KMS-11 (cell line): ENCODE measurements around the gene RAB40AL.
A peak's percentile ranks its signal among the peaks of the same experiment; 100 is the strongest.

Experiments
- H2AFZ ChIP-seq: fragments of 200-600 bp; sonication (generic); 2 replicates; pipeline ENCODE4 v1.6.1; 2016; ENCODE audit warnings: antibody characterized with exemption, mixed run types, low read depth
- H3K27ac ChIP-seq: fragments of 200-600 bp; sonication (generic); 2 replicates; pipeline ENCODE4 v1.6.1; 2016; ENCODE audit warnings: mild to moderate bottlenecking, mixed run types
- H3K27me3 ChIP-seq: fragments of 200-600 bp; sonication (generic); 2 replicates; pipeline ENCODE4 v1.6.1; 2017; ENCODE audit warnings: mild to moderate bottlenecking, low read depth, mixed run types, moderate library complexity; ENCODE audit not compliant: insufficient read depth
- H3K36me3 ChIP-seq: fragments of 200-600 bp; sonication (generic); 2 replicates; pipeline ENCODE4 v1.6.1; 2017; ENCODE audit warnings: mild to moderate bottlenecking, mixed run types; ENCODE audit not compliant: insufficient read depth
- H3K4me1 ChIP-seq: fragments of 200-600 bp; sonication (generic); 2 replicates; pipeline ENCODE4 v1.6.1; 2016; ENCODE audit warnings: mild to moderate bottlenecking, low read depth, mixed run types; ENCODE audit not compliant: poor library complexity, severe bottlenecking
- H3K4me2 ChIP-seq: fragments of 200-600 bp; sonication (generic); 2 replicates; pipeline ENCODE4 v1.7.0; 2016; ENCODE audit warnings: mild to moderate bottlenecking, mixed run types
- H3K4me3 ChIP-seq: fragments of 200-600 bp; sonication (generic); IDR thresholded peaks from 2 replicates; pipeline ENCODE4 v1.6.1; 2017; ENCODE audit warnings: low read depth, low read length, mixed read lengths; ENCODE audit not compliant: insufficient read depth
- H3K79me2 ChIP-seq: fragments of 200-600 bp; sonication (generic); 2 replicates; pipeline ENCODE4 v1.6.1; 2016; ENCODE audit warnings: low read depth, mixed run types; ENCODE audit not compliant: insufficient read depth
- H3K9ac ChIP-seq: fragments of 200-600 bp; sonication (generic); 2 replicates; pipeline ENCODE4 v1.6.1; 2016; ENCODE audit warnings: mild to moderate bottlenecking, mixed run types
- H4K20me1 ChIP-seq: fragments of 200-600 bp; sonication (generic); 2 replicates; pipeline ENCODE4 v1.6.1; 2016; ENCODE audit warnings: mild to moderate bottlenecking, mixed run types; ENCODE audit not compliant: insufficient read depth
- TF ChIP-seq, protein P1 (sequence below): fragments of 200-600 bp; sonication (generic); conservative IDR thresholded peaks from 2 replicates; pipeline ENCODE4 v1.6.1; 2017; ENCODE audit warnings: low read depth, mild to moderate bottlenecking, antibody characterized with exemption, low read length, moderate library complexity, mixed read lengths

The RAB40AL gene

DNA sequence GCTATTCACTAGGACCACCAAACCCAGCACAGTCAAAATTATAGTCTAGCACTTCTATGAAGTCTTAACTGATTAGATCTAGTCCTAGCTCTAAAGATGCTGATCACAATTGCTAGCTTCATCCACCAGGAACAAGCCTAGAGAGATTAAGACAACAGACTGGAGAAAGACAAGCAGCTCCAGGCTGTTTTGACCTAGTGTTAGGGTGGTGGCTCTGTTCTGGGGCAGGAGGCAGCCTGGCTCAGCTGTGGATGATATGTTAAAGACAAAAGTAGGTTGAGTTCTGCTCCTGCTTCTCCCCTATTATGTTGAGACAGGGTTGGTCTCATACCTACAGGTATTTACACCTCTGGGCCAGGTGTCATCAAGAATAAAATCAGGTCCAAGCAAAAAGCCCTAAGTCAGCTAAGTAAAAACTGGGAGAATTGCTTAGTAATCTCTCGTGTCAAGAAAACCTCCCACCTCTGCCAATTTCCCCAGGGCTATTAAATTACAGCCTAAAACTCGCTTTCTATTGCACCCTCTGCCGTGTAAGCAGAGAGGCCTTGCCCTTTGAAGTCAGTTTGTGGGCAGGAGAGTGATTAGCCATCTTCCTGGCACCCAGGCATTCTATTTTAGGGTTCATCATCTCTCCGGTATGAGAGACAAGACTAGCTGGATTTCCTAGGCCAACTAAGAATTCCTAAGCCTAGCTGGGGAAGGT, 39.9 kb downstream of the RAB40AL start:
- H3K36me3 ChIP-seq, result no peaks in the 10 kb centered on the region
- no peaks in the 10 kb centered on the region for H3K27me3 ChIP-seq
- H3K4me1 ChIP-seq, result peaks cover 12% of the 10 kb centered on the region
- H3K4me2 ChIP-seq, result peak overlapping the region; percentile 13; the same call in 1 of the 2 replicates
- no peaks in the 10 kb centered on the region for H3K79me2 ChIP-seq
- H3K4me3 ChIP-seq, result no peak overlapping the region
- H3K27ac ChIP-seq, result no peak overlapping the region; the same call in 1 of the 2 replicates
- no peaks in the 10 kb centered on the region for H4K20me1 ChIP-seq
- H2AFZ ChIP-seq, result no peak overlapping the region
- TF ChIP-seq, protein P1, sequence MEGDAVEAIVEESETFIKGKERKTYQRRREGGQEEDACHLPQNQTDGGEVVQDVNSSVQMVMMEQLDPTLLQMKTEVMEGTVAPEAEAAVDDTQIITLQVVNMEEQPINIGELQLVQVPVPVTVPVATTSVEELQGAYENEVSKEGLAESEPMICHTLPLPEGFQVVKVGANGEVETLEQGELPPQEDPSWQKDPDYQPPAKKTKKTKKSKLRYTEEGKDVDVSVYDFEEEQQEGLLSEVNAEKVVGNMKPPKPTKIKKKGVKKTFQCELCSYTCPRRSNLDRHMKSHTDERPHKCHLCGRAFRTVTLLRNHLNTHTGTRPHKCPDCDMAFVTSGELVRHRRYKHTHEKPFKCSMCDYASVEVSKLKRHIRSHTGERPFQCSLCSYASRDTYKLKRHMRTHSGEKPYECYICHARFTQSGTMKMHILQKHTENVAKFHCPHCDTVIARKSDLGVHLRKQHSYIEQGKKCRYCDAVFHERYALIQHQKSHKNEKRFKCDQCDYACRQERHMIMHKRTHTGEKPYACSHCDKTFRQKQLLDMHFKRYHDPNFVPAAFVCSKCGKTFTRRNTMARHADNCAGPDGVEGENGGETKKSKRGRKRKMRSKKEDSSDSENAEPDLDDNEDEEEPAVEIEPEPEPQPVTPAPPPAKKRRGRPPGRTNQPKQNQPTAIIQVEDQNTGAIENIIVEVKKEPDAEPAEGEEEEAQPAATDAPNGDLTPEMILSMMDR, result no peak
- no peak overlapping the region for H3K9ac ChIP-seq

- TF ChIP-seq, protein P1, result no peak
- H3K36me3 ChIP-seq, result no peaks in the 10 kb centered on the region
- H3K27me3 ChIP-seq, result no peaks in the 10 kb centered on the region
- no peak overlapping the region for H3K4me3 ChIP-seq
- no peaks in the 10 kb centered on the region for H4K20me1 ChIP-seq
- H3K4me1 ChIP-seq, result peaks cover 12% of the 10 kb centered on the region
- no peaks in the 10 kb centered on the region for H3K79me2 ChIP-seq
- no peak overlapping the region for H2AFZ ChIP-seq
- no peak overlapping the region for H3K4me2 ChIP-seq
- H3K9ac ChIP-seq, result no peak overlapping the region
- H3K27ac ChIP-seq, result no peak overlapping the region
Measured at GRCh38 chrX:102978594-102978993, 41.5 kb downstream of the RAB40AL start.

DNA sequence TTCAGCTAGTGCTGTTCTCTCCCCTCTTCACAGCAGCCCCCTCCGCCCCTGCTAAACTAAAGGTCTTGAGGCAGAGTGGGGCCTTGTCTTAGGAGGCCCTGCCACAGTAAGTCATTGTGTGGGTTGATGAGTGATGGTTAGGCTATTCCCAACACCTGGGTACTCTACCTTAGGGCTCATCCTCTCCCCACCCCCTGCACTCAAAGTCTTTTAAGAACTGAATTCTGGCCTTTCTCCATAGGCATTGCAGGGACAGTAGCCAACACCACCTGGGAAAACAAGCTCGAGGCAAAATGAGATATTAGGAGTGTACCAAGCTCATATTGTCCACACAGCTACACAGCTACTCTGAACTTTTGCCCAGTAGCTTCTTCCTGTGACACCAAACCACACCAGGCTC, 42.5 kb downstream of the RAB40AL start:
- no peak overlapping the region for H3K4me2 ChIP-seq
- no peaks in the 10 kb centered on the region for H3K36me3 ChIP-seq
- no peak overlapping the region for H3K27ac ChIP-seq
- TF ChIP-seq, protein P1, result no peak
- no peak overlapping the region for H3K4me3 ChIP-seq
- H3K4me1 ChIP-seq, result peaks cover 12% of the 10 kb centered on the region
- H3K9ac ChIP-seq, result no peak overlapping the region
- no peaks in the 10 kb centered on the region for H3K27me3 ChIP-seq
- no peak overlapping the region for H2AFZ ChIP-seq
- no peaks in the 10 kb centered on the region for H3K79me2 ChIP-seq
- no peaks in the 10 kb centered on the region for H4K20me1 ChIP-seq

- TF ChIP-seq, protein P1, result no peak
- Histone ChIP-seq H3K27me3 (no peaks in the 10 kb centered on the region), H2AFZ (no peak overlapping the region), H3K79me2 (no peaks in the 10 kb centered on the region), H3K36me3 (no peaks in the 10 kb centered on the region), H3K27ac (no peak overlapping the region), H3K9ac (no peak overlapping the region), H3K4me3 (no peak overlapping the region), H3K4me2 (no peak overlapping the region), H3K4me1 (no peaks in the 10 kb centered on the region), H4K20me1 (no peaks in the 10 kb centered on the region)
Measured at GRCh38 chrX:102983205-102983604, 46.1 kb downstream of the RAB40AL start.
